Activated naive CD4-positive, alpha-beta T cell treated with anti-CD3 and anti-CD28 coated beads for 36 hours (primary cell): Measurements from ENCODE around the gene P2RY11. TPM values are rescaled to one million over a fixed set of nuclear protein-coding genes. Genes with fewer than 3 reads are reported as not detected.

Source experiments
- CTCF ChIA-PET: fragments of 350-600 bp; sonication (Branson Sonifier 250); formaldehyde crosslinking; loops from one replicate; lab custom pipeline; 2021; ENCODE audit warnings: antibody characterized with exemption; lab: Charles Lee
- DNase-seq: peaks from one replicate; pipeline ENCODE4 v3.0.0-alpha.2; 2020
- H3K27ac Mint-ChIP-seq: one replicate; pipeline ENCODE4 v1.8.0; 2021; ENCODE audit warnings: mild to moderate bottlenecking, mixed read lengths
- H3K27me3 Mint-ChIP-seq: one replicate; pipeline ENCODE4 v1.8.0; 2021; ENCODE audit warnings: low read depth, mixed read lengths
- H3K36me3 Mint-ChIP-seq: one replicate; pipeline ENCODE4 v1.8.0; 2021; ENCODE audit warnings: low read depth, mixed read lengths
- H3K4me1 Mint-ChIP-seq: one replicate; pipeline ENCODE4 v1.8.0; 2021; ENCODE audit warnings: low read depth, mixed read lengths
- H3K4me3 Mint-ChIP-seq: one replicate; pipeline ENCODE4 v1.8.0; 2021; ENCODE audit warnings: mild to moderate bottlenecking, moderate library complexity, mixed read lengths
- H3K9me3 Mint-ChIP-seq: one replicate; pipeline ENCODE4 v1.8.0; 2021; ENCODE audit warnings: mixed read lengths
- intact Hi-C: fragments of 100-400 bp; cut with micrococcal nuclease; formaldehyde crosslinking; loops from one replicate; pipeline ENCODE4 v1.15.1; 2023
- total RNA-seq, 2 experiments: library from RNA; stranded (reverse); gene quantifications; one replicate each; pipeline ENCODE4 v1.2.3, GENCODE V29; 2021

P2RY11 gene
- total RNA-seq, 2 experiments from 2014 or later = 11.8 to 12.2 TPM

- Mint-ChIP-seq H3K27ac (no peak overlapping the region), H3K9me3 (no peaks in the 10 kb centered on the region), H3K4me3 (no peak overlapping the region), H3K27me3 (no peaks in the 10 kb centered on the region), H3K4me1 (peaks cover 36% of the 10 kb centered on the region), H3K36me3 (peaks cover 25% of the 10 kb centered on the region)
- DNase-seq = no peak
- intact Hi-C loops = no loop called here
- CTCF ChIA-PET = no interaction called here
These were observed 4.8 kb downstream of the P2RY11 start for GRCh38 chr19:10116085-10116865.

GRCh38 chr19:10116866-10117616 lies 5.5 kb downstream of the P2RY11 start:
- Mint-ChIP-seq H3K9me3 (no peaks in the 10 kb centered on the region), H3K4me1 (peaks cover 31% of the 10 kb centered on the region), H3K27me3 (no peaks in the 10 kb centered on the region), H3K27ac (no peak overlapping the region), H3K36me3 (peaks cover 19% of the 10 kb centered on the region), H3K4me3 (peak overlapping the region; percentile 8)
- intact Hi-C loops = no loop called here
- DNase-seq = no peak
- CTCF ChIA-PET = interaction anchor here (0.6 to 1.6 kb wide), 2 partner anchors 9 to 60 kb away, joined by 4 to 5 read pairs; no protein-coding TSS in a partner anchor

- peaks cover 14% of the 10 kb centered on the region for H3K36me3 Mint-ChIP-seq
- peaks cover 19% of the 10 kb centered on the region for H3K4me1 Mint-ChIP-seq
- H3K9me3 Mint-ChIP-seq = no peaks in the 10 kb centered on the region
- no peaks in the 10 kb centered on the region for H3K27me3 Mint-ChIP-seq
- intact Hi-C loops = loop anchor here (1.0 kb wide), 1 partner anchor 13 kb away; the partner anchor contains the start of gene PPAN
- H3K4me3 Mint-ChIP-seq = peak overlapping the region; percentile 88
- CTCF ChIA-PET = interaction anchor here (0.5 to 2.9 kb wide), 2 partner anchors 11 to 186 kb away, joined by 4 to 20 read pairs; partner anchors contain the start of gene PPAN
- no peak for DNase-seq
- H3K27ac Mint-ChIP-seq = peak overlapping the region; percentile 81
These were observed 7.5 kb downstream of the P2RY11 start for GRCh38 chr19:10118960-10119359.

- H3K36me3 Mint-ChIP-seq = peaks cover 13% of the 10 kb centered on the region
- no peak overlapping the region for H3K4me3 Mint-ChIP-seq
- DNase-seq = no peak
- H3K27ac Mint-ChIP-seq = no peak overlapping the region
- no peaks in the 10 kb centered on the region for H3K9me3 Mint-ChIP-seq
- peaks cover 19% of the 10 kb centered on the region for H3K4me1 Mint-ChIP-seq
- H3K27me3 Mint-ChIP-seq = no peaks in the 10 kb centered on the region
- CTCF ChIA-PET = interaction anchor here (0.7 to 2.9 kb wide), 8 partner anchors 9 to 129 kb away, joined by 3 to 20 read pairs (median 4); partner anchors contain the start of genes P2RY11 and PPAN
- intact Hi-C loops = no loop called here
These were observed 9.2 kb downstream of the P2RY11 start for GRCh38 chr19:10120538-10121189.

GRCh38 chr19:10122045-10122444 lies 10.6 kb downstream of the P2RY11 start:
- Mint-ChIP-seq H3K27me3 (no peaks in the 10 kb centered on the region), H3K4me1 (peaks cover 15% of the 10 kb centered on the region), H3K36me3 (peaks cover 8% of the 10 kb centered on the region), H3K9me3 (no peaks in the 10 kb centered on the region), H3K27ac (no peak overlapping the region), H3K4me3 (no peak overlapping the region)
- CTCF ChIA-PET = interaction anchor here (0.6 to 0.9 kb wide), 3 partner anchors 38 to 46 kb away, joined by 3 to 5 read pairs (median 3); no protein-coding TSS in a partner anchor
- DNase-seq = no peak
- intact Hi-C loops = no loop called here

- H3K9me3 Mint-ChIP-seq = no peaks in the 10 kb centered on the region
- no peak for DNase-seq
- CTCF ChIA-PET = interaction anchor here (0.6 kb wide), 1 partner anchor 203 kb away, joined by 3 read pairs; no protein-coding TSS in a partner anchor
- peaks cover 5% of the 10 kb centered on the region for H3K4me1 Mint-ChIP-seq
- no peaks in the 10 kb centered on the region for H3K27me3 Mint-ChIP-seq
- H3K27ac Mint-ChIP-seq = no peak overlapping the region
- peaks cover 6% of the 10 kb centered on the region for H3K36me3 Mint-ChIP-seq
- H3K4me3 Mint-ChIP-seq = no peak overlapping the region
- intact Hi-C loops = no loop called here
These were observed 12.9 kb downstream of the P2RY11 start for GRCh38 chr19:10124429-10124828.

GRCh38 chr19:10126213-10126639 lies 14.7 kb downstream of the P2RY11 start:
- CTCF ChIA-PET = interaction anchor here (0.6 kb wide), 1 partner anchor 154 kb away, joined by 5 read pairs; no protein-coding TSS in a partner anchor
- Mint-ChIP-seq H3K4me1 (no peaks in the 10 kb centered on the region), H3K4me3 (no peak overlapping the region), H3K9me3 (no peaks in the 10 kb centered on the region), H3K36me3 (peaks cover 9% of the 10 kb centered on the region), H3K27ac (no peak overlapping the region), H3K27me3 (no peaks in the 10 kb centered on the region)
- DNase-seq = no peak
- intact Hi-C loops = no loop called here

- no peaks in the 10 kb centered on the region for H3K9me3 Mint-ChIP-seq
- CTCF ChIA-PET = interaction anchor here (0.6 to 1.5 kb wide), 3 partner anchors 64 to 138 kb away, joined by 3 to 5 read pairs (median 4); partner anchors contain the start of gene ICAM1
- H3K36me3 Mint-ChIP-seq = peaks cover 28% of the 10 kb centered on the region
- no peaks in the 10 kb centered on the region for H3K4me1 Mint-ChIP-seq
- DNase-seq = no peak
- intact Hi-C loops = no loop called here
- no peak overlapping the region for H3K4me3 Mint-ChIP-seq
- no peaks in the 10 kb centered on the region for H3K27me3 Mint-ChIP-seq
- H3K27ac Mint-ChIP-seq = no peak overlapping the region
These were observed 21.4 kb downstream of the P2RY11 start for GRCh38 chr19:10132905-10133304.

- Mint-ChIP-seq H3K27me3 (no peaks in the 10 kb centered on the region), H3K36me3 (peaks cover 27% of the 10 kb centered on the region), H3K27ac (no peak overlapping the region), H3K4me1 (no peaks in the 10 kb centered on the region), H3K9me3 (no peaks in the 10 kb centered on the region), H3K4me3 (no peak overlapping the region)
- intact Hi-C loops = no loop called here
- CTCF ChIA-PET = interaction anchor here (1.5 kb wide), 1 partner anchor 116 kb away, joined by 5 read pairs; no protein-coding TSS in a partner anchor
- no peak for DNase-seq
These were observed 22.1 kb downstream of the P2RY11 start for GRCh38 chr19:10133596-10133995.

- no peaks in the 10 kb centered on the region for H3K9me3 Mint-ChIP-seq
- CTCF ChIA-PET = no interaction called here
- H3K4me1 Mint-ChIP-seq = no peaks in the 10 kb centered on the region
- H3K27me3 Mint-ChIP-seq = no peaks in the 10 kb centered on the region
- H3K4me3 Mint-ChIP-seq = no peak overlapping the region
- peaks cover 29% of the 10 kb centered on the region for H3K36me3 Mint-ChIP-seq
- intact Hi-C loops = no loop called here
- no peak for DNase-seq
- H3K27ac Mint-ChIP-seq = no peak overlapping the region
These were observed 22.5 kb downstream of the P2RY11 start for GRCh38 chr19:10134040-10134439.

- Mint-ChIP-seq H3K9me3 (no peaks in the 10 kb centered on the region), H3K4me1 (peaks cover 2% of the 10 kb centered on the region), H3K36me3 (peaks cover 40% of the 10 kb centered on the region), H3K27me3 (no peaks in the 10 kb centered on the region), H3K4me3 (no peak overlapping the region), H3K27ac (no peak overlapping the region)
- DNase-seq = no peak
- intact Hi-C loops = no loop called here
- CTCF ChIA-PET = interaction anchor here (0.6 kb wide), 1 partner anchor 27 kb away, joined by 3 read pairs; no protein-coding TSS in a partner anchor
These were observed 24.2 kb downstream of the P2RY11 start for GRCh38 chr19:10135551-10136334.
